Muscle of leg (tissue), 11 donors: Measurements from ENCODE around the gene ADO. TPM values are rescaled to one million over a fixed set of nuclear protein-coding genes. Genes with fewer than 3 reads are reported as not detected.

Experiments used
- DNase-seq: peaks from one replicate; pipeline ENCODE4 v3.0.0; 2013
- H3K27ac ChIP-seq: one replicate; pipeline ENCODE4 v1.5.1; 2013; ENCODE audit warnings: mild to moderate bottlenecking, low read length, control low read depth
- H3K27me3 ChIP-seq: one replicate; pipeline ENCODE4 v1.6.1; 2013; ENCODE audit warnings: low read length; ENCODE audit not compliant: control insufficient read depth, insufficient read depth
- H3K36me3 ChIP-seq: one replicate; pipeline ENCODE4 v1.6.1; 2013; ENCODE audit warnings: low read length; ENCODE audit not compliant: control insufficient read depth, insufficient read depth
- H3K4me1 ChIP-seq: one replicate; pipeline ENCODE4 v1.6.1; 2013; ENCODE audit warnings: low read length; ENCODE audit not compliant: control insufficient read depth, insufficient read depth
- H3K4me3 ChIP-seq: one replicate; pipeline ENCODE4 v1.5.1; 2013; ENCODE audit warnings: low read length, control low read depth
- H3K9me3 ChIP-seq: replicated peaks from 2 replicates; pipeline ENCODE4 v1.6.1; 2013; ENCODE audit warnings: low read depth, low read length; ENCODE audit not compliant: control insufficient read depth
- WGBS: methylation state at CpG from one replicate; pipeline ENCODE4 v1.1.5; 2013; ENCODE audit warnings: missing lambda C conversion rate; ENCODE audit not compliant: insufficient coverage; 5-methylcytosine and 5-hydroxymethylcytosine counted together
- polyA plus RNA-seq, 8 donors: library from polyadenylated mRNA; unstranded; fragments of 120-200 nt; gene quantifications; one replicate each; pipeline versions ENCODE4 v1.2.1 to v1.2.3, GENCODE V29; 2013; ENCODE audit warnings: inconsistent platforms in 1 of 8, low replicate concordance in 1 of 8; ENCODE audit not compliant: insufficient read length in 8 of 8, insufficient read depth in 1 of 8
- total RNA-seq: library from RNA; stranded (reverse); fragments of 120-200 nt; gene quantifications from one replicate; pipeline ENCODE4 v1.2.4, GENCODE V29; 2013

Gene ADO
- total and polyA plus RNA-seq, 9 donors: 14.3 to 19.5 (median 16.6) TPM

DNA sequence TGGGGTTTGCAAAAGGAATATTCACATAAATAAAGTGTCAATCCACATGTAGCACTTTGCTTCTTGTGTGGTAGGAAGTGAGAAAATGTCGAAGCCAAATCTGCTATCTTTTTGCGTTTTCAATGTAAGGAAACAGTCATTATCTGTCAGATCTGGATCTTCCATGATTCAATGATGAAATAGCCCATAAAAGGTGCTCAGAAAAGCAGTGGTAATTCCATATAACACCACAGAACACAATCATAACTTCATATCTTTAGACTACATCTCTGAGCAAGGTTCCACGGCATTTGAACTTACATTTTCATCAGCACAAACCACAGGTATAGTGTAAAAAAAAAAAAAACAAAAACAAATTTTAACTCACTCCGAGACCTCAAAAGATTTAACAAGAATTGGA lies 51.5 kb downstream of the ADO start:
- Histone ChIP-seq H3K9me3 (no peaks in the 10 kb centered on the region), H3K27me3 (no peaks in the 10 kb centered on the region), H3K4me1 (no peaks in the 10 kb centered on the region), H3K27ac (no peak overlapping the region), H3K4me3 (no peak overlapping the region), H3K36me3 (no peaks in the 10 kb centered on the region)
- WGBS: no CpG with 5 or more reads among the region's 4 CpGs
- DNase-seq: no peak

Other genes starting within 250 kb of the ADO start
- gene EGR2, start 11.6 kb downstream of the ADO start, total RNA-seq: 1.5 TPM
- 1 to 10 TPM; 1.6 to 8.1 (median 3.5) TPM for gene EGR2, start 11.6 kb downstream of the ADO start, polyA plus RNA-seq